ENCODE measurements around the gene DHCR7. TPM values are rescaled to one million over a fixed set of nuclear protein-coding genes. Genes with fewer than 3 reads are reported as not detected.

Gene DHCR7
- total RNA-seq, 1 donor: 58.3 TPM

DNA sequence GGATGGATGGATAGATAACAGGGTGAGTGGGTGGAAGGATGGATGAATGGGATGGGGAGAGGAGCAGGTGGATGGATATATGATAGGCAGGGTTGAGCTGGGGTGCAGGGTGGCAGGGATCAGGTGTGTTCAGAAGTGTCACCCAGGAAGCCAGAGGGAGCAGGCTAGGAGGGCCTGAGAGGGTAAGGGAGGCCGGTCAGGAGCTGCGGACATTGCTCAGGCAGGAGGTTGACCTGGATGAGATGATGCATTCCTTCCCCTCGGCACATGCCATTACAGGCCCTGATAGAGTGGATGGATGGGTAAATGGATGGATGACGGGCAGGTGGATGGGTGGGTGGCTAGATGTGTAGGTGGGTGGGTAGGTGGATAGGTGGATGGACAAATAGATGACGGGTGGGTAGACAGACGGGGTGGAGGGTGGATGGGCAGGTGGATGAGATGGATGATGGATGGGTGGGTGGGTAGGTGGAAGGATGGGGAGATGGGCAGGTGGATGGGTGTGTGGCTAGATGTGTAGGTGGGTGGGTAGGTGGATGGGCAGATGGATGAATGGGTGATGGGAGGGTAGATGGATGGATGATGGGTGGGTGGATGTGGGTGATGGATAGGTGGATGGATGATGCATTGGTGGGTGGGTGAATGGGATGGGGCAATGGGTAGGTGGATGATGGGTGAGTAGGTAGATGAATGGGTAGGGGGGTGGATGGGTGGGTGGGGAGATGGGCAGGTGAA is 8.0 kb downstream of the DHCR7 start:
- TF ChIP-seq, protein P1, sequence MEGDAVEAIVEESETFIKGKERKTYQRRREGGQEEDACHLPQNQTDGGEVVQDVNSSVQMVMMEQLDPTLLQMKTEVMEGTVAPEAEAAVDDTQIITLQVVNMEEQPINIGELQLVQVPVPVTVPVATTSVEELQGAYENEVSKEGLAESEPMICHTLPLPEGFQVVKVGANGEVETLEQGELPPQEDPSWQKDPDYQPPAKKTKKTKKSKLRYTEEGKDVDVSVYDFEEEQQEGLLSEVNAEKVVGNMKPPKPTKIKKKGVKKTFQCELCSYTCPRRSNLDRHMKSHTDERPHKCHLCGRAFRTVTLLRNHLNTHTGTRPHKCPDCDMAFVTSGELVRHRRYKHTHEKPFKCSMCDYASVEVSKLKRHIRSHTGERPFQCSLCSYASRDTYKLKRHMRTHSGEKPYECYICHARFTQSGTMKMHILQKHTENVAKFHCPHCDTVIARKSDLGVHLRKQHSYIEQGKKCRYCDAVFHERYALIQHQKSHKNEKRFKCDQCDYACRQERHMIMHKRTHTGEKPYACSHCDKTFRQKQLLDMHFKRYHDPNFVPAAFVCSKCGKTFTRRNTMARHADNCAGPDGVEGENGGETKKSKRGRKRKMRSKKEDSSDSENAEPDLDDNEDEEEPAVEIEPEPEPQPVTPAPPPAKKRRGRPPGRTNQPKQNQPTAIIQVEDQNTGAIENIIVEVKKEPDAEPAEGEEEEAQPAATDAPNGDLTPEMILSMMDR (IDR thresholded peaks at IDR 0.05; ENCODE audit: extremely low read depth, low read depth, low read length): no peak
- Histone ChIP-seq H4K20me1 (ENCODE audit: insufficient read depth, low read length) (no peaks in the 10 kb centered on the region), H2AFZ (ENCODE audit: low read length) (no peak overlapping the region), H3K9me3 (ENCODE audit: low read depth, low read length) (no peaks in the 10 kb centered on the region), H3K27me3 (ENCODE audit: insufficient read depth, low read length) (no peaks in the 10 kb centered on the region), H3K4me2 (ENCODE audit: insufficient read depth, low read length) (no peak overlapping the region), H3K4me1 (ENCODE audit: insufficient read depth, low read length) (no peaks in the 10 kb centered on the region), H3K27ac (ENCODE audit: low read depth, low read length) (no peak overlapping the region), H3K4me3 (ENCODE audit: insufficient read depth, low read length) (no peak overlapping the region), H3K79me2 (ENCODE audit: insufficient read depth, low read length) (no peaks in the 10 kb centered on the region), H3K36me3 (ENCODE audit: insufficient read depth, low read length) (peaks cover 15% of the 10 kb centered on the region)
- peak; percentile 27 for DNase-seq (ENCODE audit: insufficient read length, low spot score, missing footprints)

DNA sequence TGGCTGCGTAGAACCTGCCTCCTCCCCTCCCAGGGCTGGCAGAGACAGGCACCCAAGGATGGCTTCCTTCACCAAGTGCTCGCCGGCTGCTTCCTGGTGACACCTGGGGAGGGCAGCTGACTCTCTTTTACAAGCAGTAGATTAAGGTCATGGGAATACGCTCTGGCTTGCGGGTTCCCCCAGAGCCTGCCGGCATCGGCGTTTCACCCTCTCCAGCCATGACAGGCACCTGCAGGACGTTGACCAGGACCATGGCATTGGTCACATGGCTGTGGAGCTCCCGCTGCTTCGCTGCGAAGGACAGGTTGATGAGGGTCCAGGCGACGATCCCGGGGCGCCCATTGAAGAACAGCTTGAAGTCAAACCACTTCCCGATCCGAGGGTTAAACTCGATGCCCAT is 9.5 kb downstream of the DHCR7 start:
- no peak overlapping the region for H3K27ac ChIP-seq (ENCODE audit: low read depth, low read length)
- H4K20me1 ChIP-seq (ENCODE audit: insufficient read depth, low read length): no peaks in the 10 kb centered on the region
- H3K27me3 ChIP-seq (ENCODE audit: insufficient read depth, low read length): no peaks in the 10 kb centered on the region
- no peaks in the 10 kb centered on the region for H3K4me1 ChIP-seq (ENCODE audit: insufficient read depth, low read length)
- TF ChIP-seq, protein P1 (IDR thresholded peaks at IDR 0.05; ENCODE audit: extremely low read depth, low read depth, low read length): no peak
- no peaks in the 10 kb centered on the region for H3K79me2 ChIP-seq (ENCODE audit: insufficient read depth, low read length)
- DNase-seq (ENCODE audit: insufficient read length, low spot score, missing footprints): no peak
- H2AFZ ChIP-seq (ENCODE audit: low read length): no peak overlapping the region
- H3K4me3 ChIP-seq (ENCODE audit: insufficient read depth, low read length): no peak overlapping the region
- H3K9me3 ChIP-seq (ENCODE audit: low read depth, low read length): no peaks in the 10 kb centered on the region
- peaks cover 11% of the 10 kb centered on the region for H3K36me3 ChIP-seq (ENCODE audit: insufficient read depth, low read length)
- H3K4me2 ChIP-seq (ENCODE audit: insufficient read depth, low read length): no peak overlapping the region

DNA sequence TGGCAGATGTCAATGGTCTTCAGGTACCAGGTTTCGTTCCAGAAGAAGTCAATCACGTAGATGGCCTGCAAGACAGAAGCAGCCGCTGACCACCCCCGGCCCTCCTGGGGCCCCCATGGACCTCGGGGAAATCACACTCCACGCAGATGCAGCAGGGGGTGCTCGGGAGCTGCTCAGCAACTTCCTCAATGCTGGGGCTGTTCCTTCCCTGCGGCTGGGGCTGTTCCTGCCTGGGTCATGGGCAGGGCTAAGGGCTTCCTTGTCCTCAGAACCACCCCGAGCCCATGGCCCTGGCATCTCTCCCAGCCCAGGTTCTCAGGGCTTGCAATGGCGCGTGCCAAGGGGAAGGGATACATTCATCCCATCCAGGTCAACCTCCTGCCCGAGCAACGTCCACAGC is 10.3 kb downstream of the DHCR7 start:
- H3K36me3 ChIP-seq (ENCODE audit: insufficient read depth, low read length): peaks cover 8% of the 10 kb centered on the region
- TF ChIP-seq, protein P1 (IDR thresholded peaks at IDR 0.05; ENCODE audit: extremely low read depth, low read depth, low read length): no peak
- no peak overlapping the region for H2AFZ ChIP-seq (ENCODE audit: low read length)
- no peaks in the 10 kb centered on the region for H3K4me1 ChIP-seq (ENCODE audit: insufficient read depth, low read length)
- H4K20me1 ChIP-seq (ENCODE audit: insufficient read depth, low read length): no peaks in the 10 kb centered on the region
- no peaks in the 10 kb centered on the region for H3K27me3 ChIP-seq (ENCODE audit: insufficient read depth, low read length)
- no peak overlapping the region for H3K4me2 ChIP-seq (ENCODE audit: insufficient read depth, low read length)
- H3K4me3 ChIP-seq (ENCODE audit: insufficient read depth, low read length): no peak overlapping the region
- no peaks in the 10 kb centered on the region for H3K79me2 ChIP-seq (ENCODE audit: insufficient read depth, low read length)
- no peak overlapping the region for H3K27ac ChIP-seq (ENCODE audit: low read depth, low read length)
- peak; percentile 42 for DNase-seq (ENCODE audit: insufficient read length, low spot score, missing footprints)
- no peaks in the 10 kb centered on the region for H3K9me3 ChIP-seq (ENCODE audit: low read depth, low read length)

DNA sequence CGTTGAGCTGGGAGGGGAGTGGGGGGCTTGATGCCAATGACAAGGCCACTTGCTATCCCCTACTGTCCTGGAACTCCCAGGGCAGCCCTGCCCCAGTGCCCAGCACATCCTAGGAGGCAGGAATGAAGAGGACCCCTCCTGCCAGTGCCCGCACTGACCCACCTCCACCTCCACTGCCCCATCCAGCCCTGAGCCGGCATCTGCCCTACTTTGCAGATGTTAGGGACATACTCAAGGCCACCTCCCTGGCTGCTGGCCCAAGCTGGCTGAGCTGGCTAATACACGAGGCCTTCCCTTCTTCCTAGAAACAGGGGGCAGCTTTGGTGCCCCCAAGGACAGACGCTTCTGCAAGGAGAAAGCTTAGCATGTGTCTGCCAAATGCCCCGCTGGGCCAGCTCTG is 10.8 kb downstream of the DHCR7 start:
- H3K27ac ChIP-seq (ENCODE audit: low read depth, low read length): no peak overlapping the region
- H4K20me1 ChIP-seq (ENCODE audit: insufficient read depth, low read length): no peaks in the 10 kb centered on the region
- H3K9me3 ChIP-seq (ENCODE audit: low read depth, low read length): no peaks in the 10 kb centered on the region
- TF ChIP-seq, protein P1 (IDR thresholded peaks at IDR 0.05; ENCODE audit: extremely low read depth, low read depth, low read length): no peak
- H2AFZ ChIP-seq (ENCODE audit: low read length): no peak overlapping the region
- H3K36me3 ChIP-seq (ENCODE audit: insufficient read depth, low read length): peaks cover 8% of the 10 kb centered on the region
- no peaks in the 10 kb centered on the region for H3K79me2 ChIP-seq (ENCODE audit: insufficient read depth, low read length)
- peak; percentile 23 for DNase-seq (ENCODE audit: insufficient read length, low spot score, missing footprints)
- no peak overlapping the region for H3K4me2 ChIP-seq (ENCODE audit: insufficient read depth, low read length)
- no peaks in the 10 kb centered on the region for H3K4me1 ChIP-seq (ENCODE audit: insufficient read depth, low read length)
- no peak overlapping the region for H3K4me3 ChIP-seq (ENCODE audit: insufficient read depth, low read length)
- no peaks in the 10 kb centered on the region for H3K27me3 ChIP-seq (ENCODE audit: insufficient read depth, low read length)
